ENCODE measurements around the gene PYROXD2.

Gene PYROXD2

DNA sequence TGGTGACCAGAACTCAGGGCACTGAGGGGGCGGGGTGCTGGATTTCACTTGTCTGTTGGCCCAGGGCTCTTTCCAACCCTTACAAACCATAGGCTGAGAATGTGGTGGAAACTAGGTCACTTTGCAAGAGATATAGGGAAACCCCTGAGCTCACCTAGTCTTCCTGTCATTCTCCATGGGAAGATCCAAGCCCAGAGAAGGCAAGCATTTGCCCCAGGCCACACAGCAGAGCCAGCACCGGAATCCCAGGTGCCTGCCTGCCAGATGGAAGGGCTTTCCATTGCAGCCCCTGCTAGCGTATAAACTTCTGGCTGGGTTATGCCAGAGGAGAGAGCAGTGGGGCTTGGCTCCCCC, 427 bp downstream of the PYROXD2 start:
- peaks cover 47% of the 10 kb centered on the region for H3K4me1 Mint-ChIP-seq (ENCODE audit: low read depth)
- no peaks in the 10 kb centered on the region for H3K9me3 Mint-ChIP-seq
- peak overlapping the region; percentile 86 for H3K27ac Mint-ChIP-seq
- H3K36me3 Mint-ChIP-seq (ENCODE audit: low read depth) = peaks cover 60% of the 10 kb centered on the region
- peak overlapping the region; percentile 92 for H3K4me3 Mint-ChIP-seq
- intact Hi-C loops (cut with micrococcal nuclease) = no loop called here
- H3K27me3 Mint-ChIP-seq = no peaks in the 10 kb centered on the region

DNA sequence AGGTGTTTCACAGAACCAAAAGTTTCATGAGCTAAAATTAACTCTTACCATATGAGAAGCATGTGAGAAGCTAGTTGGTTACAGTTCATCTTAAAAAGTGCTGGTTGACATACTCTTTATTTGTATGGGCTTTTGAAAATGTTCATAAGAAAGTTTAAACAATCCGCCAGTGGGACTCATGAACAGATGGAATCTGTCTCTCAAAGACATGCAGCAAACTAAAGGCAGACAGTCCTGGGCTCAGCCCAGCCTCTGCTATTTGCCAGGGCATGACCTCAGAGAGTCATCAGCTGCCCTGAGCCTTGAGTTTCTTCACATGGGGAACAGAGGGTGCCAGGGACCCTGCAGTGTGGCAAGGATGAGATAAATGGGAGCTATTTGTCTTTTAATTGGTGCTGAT, 3.2 kb downstream of the PYROXD2 start:
- Mint-ChIP-seq H3K4me1 (ENCODE audit: low read depth) (peaks cover 46% of the 10 kb centered on the region), H3K36me3 (ENCODE audit: low read depth) (peaks cover 32% of the 10 kb centered on the region), H3K4me3 (no peak overlapping the region), H3K27ac (peak overlapping the region; percentile 41), H3K9me3 (no peaks in the 10 kb centered on the region), H3K27me3 (no peaks in the 10 kb centered on the region)
- intact Hi-C loops (cut with micrococcal nuclease) = no loop called here

DNA sequence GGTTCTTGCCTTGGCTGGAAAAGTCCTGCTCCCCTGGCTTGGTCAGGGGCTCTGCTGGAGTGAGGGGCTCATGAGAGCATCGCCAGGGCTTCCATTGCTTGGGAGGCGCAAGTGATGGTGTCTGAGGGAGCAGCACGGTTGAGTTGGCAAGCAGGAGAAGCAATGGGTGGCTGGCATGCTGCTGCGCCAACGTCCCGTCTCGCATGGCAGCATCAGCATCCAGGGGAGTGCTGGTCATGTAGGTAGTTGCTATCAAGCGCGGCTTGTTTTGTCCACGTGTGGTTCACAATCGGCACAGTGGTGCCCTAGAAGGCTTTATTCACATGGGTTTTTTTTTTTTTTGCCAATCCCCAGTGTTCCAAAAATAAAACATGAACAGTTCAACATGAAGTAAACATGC, 3.8 kb downstream of the PYROXD2 start:
- no peaks in the 10 kb centered on the region for H3K27me3 Mint-ChIP-seq
- H3K4me1 Mint-ChIP-seq (ENCODE audit: low read depth) = peaks cover 40% of the 10 kb centered on the region
- H3K9me3 Mint-ChIP-seq = no peaks in the 10 kb centered on the region
- intact Hi-C loops (cut with micrococcal nuclease) = no loop called here
- H3K36me3 Mint-ChIP-seq (ENCODE audit: low read depth) = peaks cover 30% of the 10 kb centered on the region
- peak overlapping the region; percentile 41 for H3K27ac Mint-ChIP-seq
- H3K4me3 Mint-ChIP-seq = no peak overlapping the region

DNA sequence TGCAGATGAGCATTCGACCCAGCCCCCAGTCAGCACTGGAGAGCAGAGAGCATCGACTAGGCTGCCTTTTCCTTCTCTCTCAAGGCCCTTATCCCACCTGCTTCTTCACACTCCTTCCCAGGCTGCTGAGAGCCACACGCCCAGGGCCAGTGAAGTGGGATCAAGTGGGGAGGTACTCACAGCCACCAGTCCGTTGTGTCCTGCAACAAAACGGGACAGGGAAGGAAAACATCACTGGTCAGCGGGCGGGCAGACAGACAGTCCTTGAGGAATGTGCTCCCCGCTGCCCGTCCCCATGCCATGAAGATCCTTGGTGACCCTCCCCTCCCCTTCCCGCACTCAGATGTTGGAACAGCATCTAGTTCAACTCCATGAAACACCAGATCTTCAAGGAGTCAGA, 4.2 kb downstream of the PYROXD2 start:
- no peaks in the 10 kb centered on the region for H3K27me3 Mint-ChIP-seq
- H3K4me1 Mint-ChIP-seq (ENCODE audit: low read depth) = peaks cover 36% of the 10 kb centered on the region
- no peak overlapping the region for H3K4me3 Mint-ChIP-seq
- H3K9me3 Mint-ChIP-seq = no peaks in the 10 kb centered on the region
- intact Hi-C loops (cut with micrococcal nuclease) = no loop called here
- H3K27ac Mint-ChIP-seq = peak overlapping the region; percentile 41
- peaks cover 30% of the 10 kb centered on the region for H3K36me3 Mint-ChIP-seq (ENCODE audit: low read depth)

DNA sequence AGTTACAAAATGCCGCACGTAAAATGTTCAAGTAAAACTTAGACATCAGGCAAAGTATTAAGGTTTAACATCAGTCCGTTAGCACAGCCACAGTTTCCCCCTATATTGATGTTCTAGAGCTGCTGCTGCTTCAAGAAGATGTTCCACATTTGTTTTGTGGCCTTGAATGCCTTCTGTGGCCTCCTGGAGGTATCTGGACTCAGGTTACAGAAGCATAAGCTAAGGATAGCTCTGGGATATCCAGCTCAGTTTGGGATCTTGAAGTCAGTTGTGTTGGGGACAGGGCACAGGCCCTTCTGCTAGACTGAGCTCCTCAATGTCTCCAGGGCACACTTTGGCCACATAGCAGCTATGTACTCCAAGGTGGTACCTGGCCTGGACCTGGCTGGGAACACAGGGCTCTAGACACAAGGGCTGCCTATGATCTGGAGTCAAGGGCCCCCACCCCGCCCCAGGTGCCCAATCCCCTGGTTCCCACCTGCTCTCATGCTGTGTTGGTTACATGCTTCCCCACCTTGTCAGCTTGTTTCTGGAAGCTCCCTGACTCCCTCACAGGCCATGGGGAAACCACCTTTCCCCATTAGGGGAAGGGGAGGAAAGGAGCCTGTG, 4.7 kb downstream of the PYROXD2 start:
- no peaks in the 10 kb centered on the region for H3K27me3 Mint-ChIP-seq
- H3K27ac Mint-ChIP-seq = no peak overlapping the region
- peaks cover 31% of the 10 kb centered on the region for H3K4me1 Mint-ChIP-seq (ENCODE audit: low read depth)
- intact Hi-C loops (cut with micrococcal nuclease) = no loop called here
- H3K36me3 Mint-ChIP-seq (ENCODE audit: low read depth) = peaks cover 29% of the 10 kb centered on the region
- H3K9me3 Mint-ChIP-seq = no peaks in the 10 kb centered on the region
- H3K4me3 Mint-ChIP-seq = no peak overlapping the region

DNA sequence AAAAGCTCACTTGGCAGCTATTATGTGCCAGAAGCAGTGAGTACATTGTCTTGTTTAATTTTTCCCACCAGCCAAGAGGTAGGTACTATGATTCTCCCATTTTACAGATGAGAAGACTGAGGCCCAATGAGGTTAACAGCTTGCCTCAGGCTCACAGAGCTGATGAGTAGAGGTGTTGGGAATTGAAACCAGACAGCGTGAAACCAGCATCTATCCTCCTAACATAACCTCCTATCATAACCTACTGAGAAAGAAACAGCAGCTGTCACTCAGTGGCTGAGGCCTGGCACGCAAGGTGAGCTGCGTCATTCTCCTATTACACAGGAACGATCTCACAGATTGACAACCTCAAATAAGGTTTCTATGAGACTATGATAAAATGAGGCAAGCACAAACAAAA, 6.2 kb downstream of the PYROXD2 start:
- Mint-ChIP-seq H3K36me3 (ENCODE audit: low read depth) (peaks cover 23% of the 10 kb centered on the region), H3K27ac (no peak overlapping the region), H3K9me3 (no peaks in the 10 kb centered on the region), H3K4me3 (no peak overlapping the region), H3K27me3 (no peaks in the 10 kb centered on the region), H3K4me1 (ENCODE audit: low read depth) (peaks cover 18% of the 10 kb centered on the region)
- intact Hi-C loops (cut with micrococcal nuclease) = no loop called here

DNA sequence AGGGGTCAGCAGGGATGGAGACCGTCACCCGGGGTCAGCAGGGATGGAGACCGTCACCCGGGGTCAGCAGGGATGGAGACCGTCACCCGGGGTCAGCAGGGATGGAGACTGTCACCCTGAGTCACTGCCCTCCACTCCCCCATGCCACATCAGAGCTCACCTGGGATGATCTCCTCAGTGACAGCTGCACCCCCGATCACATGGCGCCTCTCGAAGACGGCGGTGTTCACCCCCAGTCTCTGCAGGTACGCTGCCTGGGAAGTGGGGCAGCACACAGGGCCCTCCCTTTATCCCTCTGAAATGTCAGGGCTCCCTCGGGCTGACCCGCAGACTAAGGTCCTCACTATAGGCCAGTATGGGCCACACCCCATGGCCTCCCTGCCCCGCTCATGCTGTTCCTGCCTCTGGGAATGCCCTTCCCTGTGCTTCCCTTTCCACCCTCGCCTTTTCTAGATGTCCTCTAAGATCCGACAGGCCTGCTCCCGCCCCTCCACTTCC, 7.2 kb downstream of the PYROXD2 start:
- H3K27me3 Mint-ChIP-seq = no peaks in the 10 kb centered on the region
- H3K4me3 Mint-ChIP-seq = no peak overlapping the region
- no peaks in the 10 kb centered on the region for H3K9me3 Mint-ChIP-seq
- intact Hi-C loops (cut with micrococcal nuclease) = no loop called here
- no peak overlapping the region for H3K27ac Mint-ChIP-seq
- peaks cover 33% of the 10 kb centered on the region for H3K36me3 Mint-ChIP-seq (ENCODE audit: low read depth)
- H3K4me1 Mint-ChIP-seq (ENCODE audit: low read depth) = peaks cover 22% of the 10 kb centered on the region

DNA sequence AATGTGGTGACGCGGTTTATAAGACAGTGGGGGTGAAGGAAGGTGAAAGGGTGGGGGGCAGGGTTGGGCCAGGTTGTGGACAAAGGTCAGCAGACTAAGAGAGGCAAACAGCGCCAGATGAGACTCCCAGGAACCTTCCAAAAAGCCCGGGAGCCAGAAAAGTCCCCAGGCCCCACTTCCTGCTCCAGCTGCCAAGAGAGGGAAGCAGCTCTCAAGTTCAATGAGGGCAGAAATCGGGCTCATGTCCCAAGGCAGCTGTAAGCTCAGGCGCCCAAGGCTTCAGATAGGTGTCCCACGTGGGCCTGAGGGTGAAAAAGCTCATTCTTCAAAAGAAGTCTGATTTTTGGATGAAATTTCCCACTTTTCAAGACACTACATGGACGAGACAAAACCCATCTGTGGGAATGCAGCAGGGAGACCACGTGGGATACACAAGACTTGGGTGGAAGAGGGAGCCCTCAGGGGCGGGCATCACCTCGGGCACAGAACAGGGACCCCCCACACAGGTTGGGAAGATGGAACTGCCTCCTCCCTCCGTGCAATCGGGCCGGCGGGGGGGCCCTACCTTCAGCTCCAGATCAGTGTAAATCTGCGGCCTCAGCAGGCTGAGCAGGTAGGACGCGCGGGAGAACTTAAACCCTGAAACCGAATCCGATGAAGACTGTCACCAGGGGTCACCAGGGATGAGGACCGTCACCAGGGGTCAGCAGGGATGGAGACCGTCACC, 7.8 kb downstream of the PYROXD2 start:
- H3K27ac Mint-ChIP-seq = no peak overlapping the region
- peaks cover 16% of the 10 kb centered on the region for H3K4me1 Mint-ChIP-seq (ENCODE audit: low read depth)
- intact Hi-C loops (cut with micrococcal nuclease) = no loop called here
- H3K27me3 Mint-ChIP-seq = no peaks in the 10 kb centered on the region
- no peaks in the 10 kb centered on the region for H3K9me3 Mint-ChIP-seq
- H3K4me3 Mint-ChIP-seq = no peak overlapping the region
- peaks cover 38% of the 10 kb centered on the region for H3K36me3 Mint-ChIP-seq (ENCODE audit: low read depth)

DNA sequence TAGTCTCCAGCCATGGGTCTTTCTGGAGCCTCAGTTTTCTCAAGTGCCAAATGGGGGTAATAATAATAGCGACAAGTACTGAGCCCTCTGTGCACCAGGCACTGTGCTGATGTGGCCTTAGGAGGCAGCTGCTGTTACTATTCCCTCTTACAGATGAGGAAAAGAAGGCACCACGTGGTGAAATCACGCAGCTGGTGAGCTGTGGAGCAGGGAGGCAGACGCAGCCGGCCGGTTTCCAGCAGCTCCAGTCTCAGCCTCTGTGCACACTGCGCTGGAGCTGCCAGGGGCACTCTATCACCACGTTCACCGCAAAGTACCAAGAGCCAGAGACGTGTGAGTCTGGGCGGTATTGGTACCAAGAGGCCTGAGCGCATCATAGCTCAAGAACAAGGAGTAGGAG, 9.6 kb downstream of the PYROXD2 start:
- Mint-ChIP-seq H3K4me3 (no peak overlapping the region), H3K36me3 (ENCODE audit: low read depth) (peaks cover 29% of the 10 kb centered on the region), H3K9me3 (no peaks in the 10 kb centered on the region), H3K27ac (no peak overlapping the region), H3K27me3 (no peaks in the 10 kb centered on the region), H3K4me1 (ENCODE audit: low read depth) (peaks cover 9% of the 10 kb centered on the region)
- intact Hi-C loops (cut with micrococcal nuclease) = no loop called here

DNA sequence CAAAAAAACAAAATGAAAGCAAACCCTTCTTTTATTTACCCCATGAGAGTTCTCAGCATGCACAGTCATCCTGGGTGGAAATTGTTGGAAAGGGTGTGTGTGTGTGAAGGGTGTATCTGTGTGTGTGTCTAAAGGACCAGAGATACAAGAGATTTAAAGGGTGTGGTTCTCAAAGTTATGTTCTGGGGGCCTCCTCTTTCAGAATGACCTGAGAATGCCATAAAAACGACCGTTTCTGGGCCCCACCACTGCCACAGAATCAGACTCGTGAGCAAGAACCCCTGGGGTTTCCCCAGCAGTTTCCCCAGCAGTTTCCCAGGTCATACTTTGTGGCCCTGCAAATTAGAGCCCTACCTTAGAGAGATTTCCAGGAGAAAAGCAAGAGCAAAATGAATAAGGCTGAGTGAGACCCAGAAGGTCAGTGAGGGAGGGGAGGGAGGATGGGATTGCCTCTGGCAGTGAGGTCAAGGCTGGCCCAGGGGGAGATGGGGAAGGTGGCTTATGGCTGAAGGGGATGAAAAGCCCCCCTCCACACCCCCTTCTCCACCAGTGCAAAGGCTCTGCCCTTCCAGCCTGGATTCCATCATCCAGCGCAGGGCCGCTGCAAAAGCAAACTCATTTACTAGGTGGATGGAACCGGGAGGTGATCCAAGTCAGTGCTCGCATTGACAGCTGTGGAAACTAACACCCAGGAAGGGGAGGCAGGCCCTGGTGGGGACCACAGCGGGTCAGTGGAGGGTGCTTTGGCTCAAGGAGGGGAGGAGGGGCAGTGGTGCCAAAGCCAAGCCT, 10.2 kb downstream of the PYROXD2 start:
- Mint-ChIP-seq H3K4me3 (no peak overlapping the region), H3K9me3 (no peaks in the 10 kb centered on the region), H3K27ac (no peak overlapping the region), H3K36me3 (ENCODE audit: low read depth) (peaks cover 28% of the 10 kb centered on the region), H3K4me1 (ENCODE audit: low read depth) (peaks cover 9% of the 10 kb centered on the region), H3K27me3 (no peaks in the 10 kb centered on the region)
- intact Hi-C loops (cut with micrococcal nuclease) = no loop called here

DNA sequence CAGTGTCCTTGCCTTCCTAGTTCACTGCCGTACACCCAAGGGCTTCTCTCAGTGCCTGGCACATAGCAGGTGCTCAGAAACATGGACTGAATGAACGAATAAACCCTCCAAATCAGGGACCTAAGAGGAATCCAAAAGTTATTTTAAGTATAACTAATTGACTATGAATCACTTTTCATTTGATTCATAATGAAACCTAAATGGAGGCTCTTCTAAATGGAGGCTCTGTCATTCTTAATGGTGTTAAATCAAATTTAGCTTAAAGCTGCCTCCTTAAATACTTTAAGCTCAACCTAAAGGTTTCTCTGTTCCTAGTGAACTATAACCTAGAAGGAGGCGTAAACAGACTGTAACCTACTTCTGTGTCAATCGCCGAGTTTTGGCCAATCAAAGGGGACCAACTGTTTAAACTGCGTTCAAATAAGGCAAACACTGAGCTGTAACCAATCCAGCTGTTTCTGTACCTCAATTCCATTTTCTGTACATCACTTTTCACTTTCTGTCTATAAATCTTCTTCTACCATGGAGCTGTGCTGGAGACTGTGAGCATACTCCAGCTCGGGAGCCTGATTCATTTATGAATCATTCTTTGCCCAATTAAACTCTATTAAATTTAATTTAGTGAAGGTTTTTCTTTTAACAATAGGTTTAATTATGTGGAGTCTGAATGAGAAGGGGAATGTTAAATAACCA, 11.0 kb downstream of the PYROXD2 start:
- Mint-ChIP-seq H3K36me3 (ENCODE audit: low read depth) (peaks cover 28% of the 10 kb centered on the region), H3K27ac (no peak overlapping the region), H3K9me3 (no peaks in the 10 kb centered on the region), H3K4me1 (ENCODE audit: low read depth) (peaks cover 14% of the 10 kb centered on the region), H3K27me3 (no peaks in the 10 kb centered on the region), H3K4me3 (no peak overlapping the region)
- intact Hi-C loops (cut with micrococcal nuclease) = no loop called here

DNA sequence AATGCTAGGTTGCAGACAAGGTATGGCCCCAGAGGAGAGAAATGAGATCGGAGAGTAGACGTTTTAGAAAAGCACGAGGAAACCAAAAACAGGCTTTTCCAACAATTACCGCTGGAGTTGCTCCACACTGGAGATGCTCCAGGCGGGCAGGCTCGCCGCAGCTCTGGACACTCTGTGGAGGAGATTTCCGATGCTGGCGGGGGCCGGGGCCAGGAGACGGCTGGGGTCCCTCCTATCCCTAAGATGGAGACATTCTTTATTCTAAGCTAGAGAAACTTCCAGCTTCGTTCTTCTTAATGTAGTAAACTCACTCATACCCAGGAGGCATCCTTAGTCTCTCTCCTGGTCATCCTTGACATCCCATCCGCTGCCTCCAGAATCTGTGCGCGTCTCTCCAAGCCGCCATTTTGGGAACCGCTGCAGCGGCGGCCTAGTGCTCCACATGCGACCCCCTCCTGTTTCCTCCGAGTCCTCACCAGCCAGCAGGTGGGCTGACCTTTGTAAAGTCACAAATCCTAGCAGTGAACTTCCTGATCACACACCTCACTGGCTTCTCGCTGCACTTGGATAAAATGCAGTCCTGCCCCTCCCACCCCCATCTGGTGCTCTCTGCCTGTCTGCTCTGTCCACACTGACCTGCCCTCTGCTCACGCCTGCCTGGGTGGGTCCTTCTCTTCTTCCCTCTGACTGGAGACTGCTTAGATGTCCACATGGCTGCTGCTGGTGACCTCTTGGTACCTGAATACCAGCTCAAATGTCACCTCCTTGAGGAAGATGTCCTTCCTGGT, 11.9 kb downstream of the PYROXD2 start:
- Mint-ChIP-seq H3K27me3 (no peaks in the 10 kb centered on the region), H3K27ac (no peak overlapping the region), H3K36me3 (ENCODE audit: low read depth) (peaks cover 28% of the 10 kb centered on the region), H3K4me1 (ENCODE audit: low read depth) (peaks cover 16% of the 10 kb centered on the region), H3K9me3 (no peaks in the 10 kb centered on the region), H3K4me3 (no peak overlapping the region)
- intact Hi-C loops (cut with micrococcal nuclease) = no loop called here

DNA sequence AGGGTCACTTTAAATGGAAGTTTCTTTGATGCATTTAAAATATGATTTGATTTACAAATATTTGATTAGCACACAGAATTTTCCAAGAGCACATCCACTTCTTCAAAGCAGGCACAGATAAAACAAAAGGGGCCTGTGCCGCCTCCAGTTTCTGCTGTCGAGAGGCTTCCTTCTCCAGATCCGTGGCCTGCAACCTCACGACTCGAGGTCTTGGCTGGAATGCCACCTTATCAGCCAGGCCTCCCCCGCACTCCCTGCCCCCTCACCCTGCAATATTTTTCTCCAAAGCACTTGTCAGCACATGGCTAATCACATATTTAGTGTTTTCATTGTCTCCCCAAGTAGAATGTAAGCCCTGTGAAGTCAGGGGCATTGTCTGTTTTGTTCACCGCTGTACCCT, 12.5 kb downstream of the PYROXD2 start:
- Mint-ChIP-seq H3K36me3 (ENCODE audit: low read depth) (peaks cover 29% of the 10 kb centered on the region), H3K9me3 (no peaks in the 10 kb centered on the region), H3K4me1 (ENCODE audit: low read depth) (peaks cover 22% of the 10 kb centered on the region), H3K27me3 (no peaks in the 10 kb centered on the region), H3K27ac (no peak overlapping the region), H3K4me3 (no peak overlapping the region)
- intact Hi-C loops (cut with micrococcal nuclease) = no loop called here

All from dendritic cell treated with granulocyte-macrophage colony-stimulating factor and Interleukin-4, amounts not matched to agents 40 ng/mL and 50 ng/mL, for 4 days (primary cell).